CD4-positive, alpha-beta T cell treated with Interleukin-15 for 1 hour (primary cell): ENCODE measurements around the gene CCDC97.
"Not testable (repeated sequence)": the region's sequence is repeated elsewhere in the genome, so short reads cannot be mapped to it uniquely, and the experiment has no call there.

Source experiments
- DNase-seq: peaks from one replicate; pipeline ENCODE4 v3.0.0-alpha.2; 2020

The CCDC97 gene

GRCh38 chr19:41367848-41368301 is 57.9 kb downstream of the CCDC97 start:
- DNase-seq: no peak

- DNase-seq: no peak
Measured at GRCh38 chr19:41369769-41370168, 59.8 kb downstream of the CCDC97 start.

GRCh38 chr19:41371119-41371518 is 61.1 kb downstream of the CCDC97 start:
- DNase-seq: not testable (repeated sequence)

GRCh38 chr19:41371541-41371940 is 61.6 kb downstream of the CCDC97 start:
- no peak for DNase-seq

- DNase-seq: no peak
Measured at GRCh38 chr19:41372501-41372900, 62.5 kb downstream of the CCDC97 start.

GRCh38 chr19:41373993-41374392 is 64.0 kb downstream of the CCDC97 start:
- DNase-seq: no peak
